HPDE6-E6E7 (cell line): ENCODE results near the gene KLK7.

Source experiments
- DNase-seq: peaks from one replicate; pipeline ENCODE4 v3.0.0; 2011; ENCODE audit warnings: missing footprints; ENCODE audit errors: extremely low spot score

The KLK7 gene

DNA sequence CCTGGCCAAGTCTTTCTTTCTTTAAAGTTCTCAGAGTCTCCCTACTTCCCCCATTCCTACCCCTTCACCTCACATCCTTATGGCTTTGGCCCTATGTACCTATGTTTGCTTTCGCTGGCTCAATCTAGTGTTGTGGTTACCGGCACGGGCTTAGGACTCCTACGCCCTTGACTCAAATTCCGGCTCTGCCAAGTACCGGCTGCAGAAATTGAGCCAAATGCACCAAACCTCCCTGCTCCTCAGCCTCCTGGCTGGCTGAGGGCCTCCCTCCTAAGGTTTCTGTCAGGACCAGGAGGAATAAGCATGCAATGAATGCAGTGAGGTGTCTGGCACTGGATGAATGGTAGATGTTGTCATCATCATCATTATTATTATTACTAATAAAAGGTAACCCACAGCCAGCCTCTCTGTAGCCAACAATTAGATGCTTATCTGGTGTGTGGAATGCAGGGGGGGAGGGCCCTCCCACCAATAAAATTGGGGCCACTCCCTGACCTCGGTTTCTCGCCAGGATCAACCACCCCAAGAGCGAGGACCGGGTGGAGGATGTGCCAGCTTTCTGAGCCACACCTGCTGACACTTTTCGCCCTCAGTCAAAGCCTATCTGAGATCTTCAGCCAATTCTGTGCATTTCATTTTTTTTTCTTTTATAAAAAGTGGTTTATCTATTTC is 51.6 kb downstream of the KLK7 start:
- DNase-seq, result peak; percentile 69

- DNase-seq, result no peak
Observed at GRCh38 chr19:50931023-50931422, 52.7 kb downstream of the KLK7 start.

DNA sequence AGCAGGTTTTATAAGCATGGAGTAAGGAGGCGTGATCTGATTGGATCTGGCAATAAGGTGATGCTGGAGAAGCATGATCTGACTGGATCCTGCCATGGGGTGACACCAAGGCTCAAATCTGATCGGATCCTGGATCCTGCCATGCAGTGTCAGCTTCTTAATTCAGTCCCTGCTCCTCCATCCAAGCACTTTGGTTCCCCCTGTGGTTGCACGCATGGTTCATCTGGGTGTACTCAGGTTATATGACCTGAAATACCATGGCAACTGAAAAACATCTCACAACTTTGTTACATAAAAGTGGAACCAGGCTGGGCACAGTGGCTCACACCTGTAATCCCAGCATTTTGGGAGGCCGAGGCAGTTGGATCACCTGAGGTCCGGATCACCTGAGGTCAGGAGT is 54.9 kb downstream of the KLK7 start:
- no peak for DNase-seq
